PC-3 (cell line): ENCODE results near the gene TNFSF8. TPM values are rescaled to one million over a fixed set of nuclear protein-coding genes. Genes with fewer than 3 reads are reported as not detected.

Experiments used
- ATAC-seq: fragments of 200-7000 bp; cut with Tn5 transposase; 2 replicates; pipeline ENCODE4 v1.9.1; 2020; ENCODE audit warnings: mild to moderate bottlenecking, moderate library complexity
- BruUV-seq: library from RNA; stranded (reverse); fragments of 400-500 nt; replicated peaks from 2 replicates; lab custom pipeline; 2021; lab: Mats Ljungman, UMichigan
- CTCF ChIA-PET: fragments of 300-600 bp; sonication (Branson Sonifier 250); formaldehyde crosslinking; loops from one replicate; lab custom pipeline; 2022; ENCODE audit warnings: antibody characterized with exemption; lab: Charles Lee
- POLR2A ChIA-PET: fragments of 300-600 bp; sonication (Branson Sonifier 250); formaldehyde crosslinking; loops from one replicate; lab custom pipeline; 2022; ENCODE audit warnings: antibody characterized with exemption; ENCODE audit not compliant: unreplicated experiment; lab: Charles Lee
- DNase-seq: peaks from one replicate; pipeline ENCODE4 v3.0.0-alpha.2; 2015
- H2AFZ ChIP-seq: fragments of 300-600 bp; sonication (generic); 2 replicates; pipeline ENCODE4 v1.6.0; 2016; ENCODE audit warnings: antibody characterized with exemption, low read length
- H3F3A ChIP-seq: fragments of 300-600 bp; sonication (generic); one replicate; pipeline ENCODE4 v1.6.0; 2017; ENCODE audit warnings: antibody characterized with exemption, low read length, control low read depth, mild to moderate bottlenecking; ENCODE audit not compliant: unreplicated experiment
- H3K27ac ChIP-seq: fragments of 300-600 bp; sonication (generic); 2 replicates; pipeline ENCODE4 v1.5.1; 2016; ENCODE audit warnings: mild to moderate bottlenecking, low read length
- H3K27me3 ChIP-seq: fragments of 300-600 bp; sonication (generic); 2 replicates; pipeline ENCODE4 v1.6.1; 2016; ENCODE audit warnings: low read length, mixed read lengths
- H3K36me3 ChIP-seq: fragments of 300-600 bp; sonication (generic); 2 replicates; pipeline ENCODE4 v1.6.1; 2016; ENCODE audit warnings: low read depth, mixed run types, low read length, mixed read lengths
- H3K4me1 ChIP-seq: fragments of 300-600 bp; sonication (generic); 2 replicates; pipeline ENCODE4 v1.5.1; 2016; ENCODE audit warnings: low read length; ENCODE audit not compliant: insufficient read depth
- H3K4me2 ChIP-seq: fragments of 300-600 bp; sonication (generic); 2 replicates; pipeline ENCODE4 v1.6.0; 2016; ENCODE audit warnings: low read length
- H3K4me3 ChIP-seq: fragments of 300-600 bp; sonication (generic); 2 replicates; pipeline ENCODE4 v1.5.1; 2016; ENCODE audit warnings: mild to moderate bottlenecking, low read length, mixed read lengths
- H3K79me2 ChIP-seq: fragments of 300-600 bp; sonication (generic); 2 replicates; pipeline ENCODE4 v1.6.1; 2017; ENCODE audit warnings: low read length, mixed read lengths
- H3K9ac ChIP-seq: fragments of 300-600 bp; sonication (generic); 2 replicates; pipeline ENCODE4 v1.6.0; 2016; ENCODE audit warnings: mild to moderate bottlenecking, low read length
- H3K9me2 ChIP-seq: fragments of 300-600 bp; sonication (generic); replicated peaks from 2 replicates; pipeline ENCODE4 v1.6.1; 2016; ENCODE audit warnings: mixed run types, low read length, mixed read lengths
- H3K9me3 ChIP-seq: fragments of 300-600 bp; sonication (generic); 2 replicates; pipeline ENCODE4 v1.6.1; 2016; ENCODE audit warnings: low read length, mixed read lengths
- H4K20me1 ChIP-seq: fragments of 300-600 bp; sonication (generic); 2 replicates; pipeline ENCODE4 v1.6.1; 2016; ENCODE audit warnings: low read length, mixed read lengths
- CTCF ChIP-seq: fragments of 300-600 bp; sonication (generic); conservative IDR thresholded peaks from 2 replicates; pipeline ENCODE4 v1.5.1; 2017; ENCODE audit warnings: antibody characterized with exemption, low read depth, mild to moderate bottlenecking, low read length
- EZH2 ChIP-seq: fragments of 300-600 bp; sonication (generic); IDR thresholded peaks from one replicate; pipeline ENCODE4 v1.6.1; 2017; ENCODE audit warnings: antibody characterized with exemption, mild to moderate bottlenecking, low read length; ENCODE audit not compliant: unreplicated experiment
- EZH2phosphoT487 ChIP-seq: fragments of 300-600 bp; sonication (generic); IDR thresholded peaks from 2 replicates; pipeline ENCODE4 v1.6.1; 2018; ENCODE audit warnings: mild to moderate bottlenecking, antibody characterized with exemption, low read length, borderline replicate concordance
- intact Hi-C: fragments of 100-400 bp; cut with micrococcal nuclease; formaldehyde crosslinking; loops from 2 replicates; pipeline ENCODE4 v1.9.0; 2023
- total RNA-seq: library from RNA; depleted of rRNA; stranded (reverse); fragments of >200 nt; gene quantifications from 2 replicates; pipeline ENCODE4 v1.2.3, GENCODE V29; 2014

TNFSF8 gene
- total RNA-seq, 1 experiment from 2014 or later = not detected

- H3K27me3 ChIP-seq = no peaks in the 10 kb centered on the region
- ATAC-seq (no peak), DNase-seq (no peak)
- no peak overlapping the region for H3K4me3 ChIP-seq
- BruUV-seq = no TSS peak
- H3K36me3 ChIP-seq = no peaks in the 10 kb centered on the region
- POLR2A ChIA-PET = no interaction called here
- peaks cover 13% of the 10 kb centered on the region for H3K4me1 ChIP-seq
- CTCF ChIA-PET = no interaction called here
- H3K9me2 ChIP-seq = no peaks in the 10 kb centered on the region
- no peak overlapping the region for H3K9ac ChIP-seq
- H2AFZ ChIP-seq = no peak overlapping the region
- intact Hi-C loops = loop anchor here (10.0 kb wide), 1 partner anchor 52 kb away; the partner anchor contains the start of gene TNFSF15
- no peaks in the 10 kb centered on the region for H3F3A ChIP-seq
- H3K27ac ChIP-seq = no peak overlapping the region
- no peaks in the 10 kb centered on the region for H3K9me3 ChIP-seq
- TF ChIP-seq EZH2 (no peak), CTCF (no peak), EZH2phosphoT487 (no peak)
- H3K79me2 ChIP-seq = no peaks in the 10 kb centered on the region
- H4K20me1 ChIP-seq = no peaks in the 10 kb centered on the region
- no peak overlapping the region for H3K4me2 ChIP-seq
Measured at GRCh38 chr9:114856942-114857315, 73.5 kb downstream of the TNFSF8 start.

- Histone ChIP-seq H3K27ac (no peak overlapping the region), H4K20me1 (no peaks in the 10 kb centered on the region), H3K9me3 (no peaks in the 10 kb centered on the region), H3K4me2 (no peak overlapping the region), H3K9ac (no peak overlapping the region), H3K36me3 (no peaks in the 10 kb centered on the region), H3K4me3 (no peak overlapping the region), H3K9me2 (no peaks in the 10 kb centered on the region), H3K27me3 (no peaks in the 10 kb centered on the region), H3F3A (no peaks in the 10 kb centered on the region), H3K4me1 (peaks cover 18% of the 10 kb centered on the region), H2AFZ (no peak overlapping the region), H3K79me2 (no peaks in the 10 kb centered on the region)
- no TSS peak for BruUV-seq
- DNase-seq = no peak
- TF ChIP-seq EZH2 (no peak), EZH2phosphoT487 (no peak), CTCF (no peak)
- intact Hi-C loops = loop anchor here (10.0 kb wide), 1 partner anchor 52 kb away; the partner anchor contains the start of gene TNFSF15
- no peak for ATAC-seq
- POLR2A ChIA-PET = no interaction called here
- CTCF ChIA-PET = no interaction called here
Measured at GRCh38 chr9:114856215-114856941, 74.0 kb downstream of the TNFSF8 start.

GRCh38 chr9:114855488-114855887, 74.9 kb downstream of the TNFSF8 start:
- H3K27me3 ChIP-seq = no peaks in the 10 kb centered on the region
- no peaks in the 10 kb centered on the region for H3K9me3 ChIP-seq
- ATAC-seq = no peak
- H3K9me2 ChIP-seq = no peaks in the 10 kb centered on the region
- H3K36me3 ChIP-seq = no peaks in the 10 kb centered on the region
- H4K20me1 ChIP-seq = no peaks in the 10 kb centered on the region
- H3K79me2 ChIP-seq = no peaks in the 10 kb centered on the region
- H3K9ac ChIP-seq = no peak overlapping the region
- POLR2A ChIA-PET = no interaction called here
- no peak for DNase-seq
- H3K4me2 ChIP-seq = no peak overlapping the region
- no peak overlapping the region for H3K27ac ChIP-seq
- H2AFZ ChIP-seq = no peak overlapping the region
- CTCF ChIA-PET = no interaction called here
- no peak overlapping the region for H3K4me3 ChIP-seq
- no TSS peak for BruUV-seq
- H3K4me1 ChIP-seq = peaks cover 27% of the 10 kb centered on the region
- no peaks in the 10 kb centered on the region for H3F3A ChIP-seq
- intact Hi-C loops = loop anchor here (10.0 kb wide), 1 partner anchor 51 kb away; the partner anchor contains the start of gene TNFSF15
- TF ChIP-seq EZH2phosphoT487 = no peak
- TF ChIP-seq CTCF = no peak
- no peak for TF ChIP-seq EZH2
